HG03175 (cell line): ENCODE measurements around the gene HTR7.

Experiments used
- ATAC-seq: cut with Tn5 transposase; IDR thresholded peaks from one replicate; pipeline ENCODE4 v1.9.1; 2021; ENCODE audit warnings: mild to moderate bottlenecking, moderate library complexity; ENCODE audit not compliant: unreplicated experiment

Gene HTR7

GRCh38 chr10:90745565-90745964 lies 112.3 kb downstream of the HTR7 start:
- ATAC-seq, result no peak

- ATAC-seq, result no peak
Observed at GRCh38 chr10:90743291-90743690, 114.5 kb downstream of the HTR7 start.

GRCh38 chr10:90741926-90742565 lies 115.8 kb downstream of the HTR7 start:
- ATAC-seq, result no peak

GRCh38 chr10:90740265-90740664 lies 117.6 kb downstream of the HTR7 start:
- no peak for ATAC-seq

GRCh38 chr10:90738885-90739284 lies 119.0 kb downstream of the HTR7 start:
- no peak for ATAC-seq

- ATAC-seq, result no peak
Observed at GRCh38 chr10:90734415-90734814, 123.4 kb downstream of the HTR7 start.

GRCh38 chr10:90732581-90732980 lies 125.3 kb downstream of the HTR7 start:
- no peak for ATAC-seq

- ATAC-seq, result no peak
Observed at GRCh38 chr10:90723416-90724068, 134.3 kb downstream of the HTR7 start.

- no peak for ATAC-seq
Observed at GRCh38 chr10:90722832-90723231, 135.0 kb downstream of the HTR7 start.

GRCh38 chr10:90718182-90718581 lies 139.7 kb downstream of the HTR7 start:
- ATAC-seq, result no peak

- ATAC-seq, result no peak
Observed at GRCh38 chr10:90712529-90712928, 145.3 kb downstream of the HTR7 start.

GRCh38 chr10:90709727-90710126 lies 148.1 kb downstream of the HTR7 start:
- ATAC-seq, result no peak

- no peak for ATAC-seq
Observed at GRCh38 chr10:90707657-90708056, 150.2 kb downstream of the HTR7 start.

GRCh38 chr10:90701428-90701827 lies 156.4 kb downstream of the HTR7 start:
- ATAC-seq, result no peak

- no peak for ATAC-seq
Observed at GRCh38 chr10:90695915-90696676, 161.7 kb downstream of the HTR7 start.
